ENCODE data around the gene CDK5.
A peak's percentile ranks its signal among the peaks of the same experiment; 100 is the strongest.

The CDK5 gene

GRCh38 chr7:151081170-151082101, 23.7 kb upstream of the CDK5 start:
- no peak for DNase-seq (ENCODE audit: extremely low read depth, low read depth)
- H3K4me3 ChIP-seq (replicated peaks; ENCODE audit: low read depth, low read length): peak overlapping the region; percentile 64
- TF ChIP-seq CTCF (IDR thresholded peaks at IDR 0.05; ENCODE audit: low read depth, low read length, missing control alignments): no peak

- peak within 1 kb of the TSS; percentile 64 for H3K4me3 ChIP-seq (replicated peaks; ENCODE audit: low read depth, low read length)
- TF ChIP-seq CTCF (IDR thresholded peaks at IDR 0.05; ENCODE audit: low read depth, low read length, missing control alignments): no peak
- no peak for DNase-seq (ENCODE audit: extremely low read depth, low read depth)
Measured at GRCh38 chr7:151080522-151081169, 22.9 kb upstream of the CDK5 start, which contains the start of gene FASTK. Gene FASTK (minus strand): TSS chr7:151080809. CDS start chr7:151080766, 43 bp downstream.

GRCh38 chr7:151080067-151080521, 22.4 kb upstream of the CDK5 start:
- H3K4me3 ChIP-seq (replicated peaks; ENCODE audit: low read depth, low read length): peak overlapping the region; percentile 64
- TF ChIP-seq CTCF (IDR thresholded peaks at IDR 0.05; ENCODE audit: low read depth, low read length, missing control alignments): no peak
- DNase-seq (ENCODE audit: extremely low read depth, low read depth): no peak

GRCh38 chr7:151079199-151079910, 21.7 kb upstream of the CDK5 start:
- no peak for TF ChIP-seq CTCF (IDR thresholded peaks at IDR 0.05; ENCODE audit: low read depth, low read length, missing control alignments)
- peak overlapping the region; percentile 64 for H3K4me3 ChIP-seq (replicated peaks; ENCODE audit: low read depth, low read length)
- DNase-seq (ENCODE audit: extremely low read depth, low read depth): no peak

GRCh38 chr7:151078233-151079040, 20.7 kb upstream of the CDK5 start:
- TF ChIP-seq CTCF (IDR thresholded peaks at IDR 0.05; ENCODE audit: low read depth, low read length, missing control alignments): no peak
- no peak for DNase-seq (ENCODE audit: extremely low read depth, low read depth)
- peak overlapping the region; percentile 64; the same call in 1 of the 2 replicates for H3K4me3 ChIP-seq (replicated peaks; ENCODE audit: low read depth, low read length)

Measured in HFF-Myc (cell line).